K562 (cell line): ENCODE measurements around the gene MAGI1. TPM values are rescaled to one million over a fixed set of nuclear protein-coding genes. Genes with fewer than 3 reads are reported as not detected.

Experiments
- ARID4B ChIP-seq: sonication (generic); formaldehyde crosslinking; IDR thresholded peaks from 2 replicates; pipeline ENCODE4 v1.8.0; 2022; ENCODE audit warnings: mild to moderate bottlenecking, missing genetic modification reagents
- HMGN3 ChIP-seq: IDR thresholded peaks from 2 replicates; pipeline ENCODE4 v1.6.1; 2011; ENCODE audit warnings: borderline replicate concordance, low read depth, mild to moderate bottlenecking, mixed read lengths, low read length; ENCODE audit not compliant: insufficient read length; ENCODE audit errors: extremely low read depth
- MGA ChIP-seq: fragments of 450-650 bp; IDR thresholded peaks from 2 replicates; pipeline ENCODE4 v1.6.1; 2016; ENCODE audit warnings: mild to moderate bottlenecking, moderate library complexity
- RREB1 ChIP-seq: fragments of 250-450 bp; sonication (Bioruptor Pico); IDR thresholded peaks from 2 replicates; pipeline ENCODE4 v1.4.0; 2020
- ZBED1 ChIP-seq: IDR thresholded peaks from 2 replicates; pipeline ENCODE4 v1.6.1; 2014
- polyA plus RNA-seq, 8 experiments: library from polyadenylated mRNA; depleted of rRNA in 4 of 8; stranded (reverse) in 5 of 8; unstranded in 3 of 8; fragments of >200 nt; fragmentation: Nextera tagmentation in 2 of 8; fragmentation: Illumina TruSeq in 1 of 8; extraction: Ambion mirVana in 2 of 8; extraction: Trizol in 1 of 8; gene quantifications; 2 replicates each; pipeline versions ENCODE4 v1.2.1 to v1.2.3, GENCODE V29; 2011 to 2014; ENCODE audit warnings: inconsistent platforms in 1 of 8, missing spikeins in 1 of 8
- total RNA-seq, 7 experiments: library from RNA; depleted of rRNA in 6 of 7; stranded (reverse); fragments of >200 nt in 6 of 7; fragmentation: Illumina TruSeq in 2 of 7; extraction: Trizol in 2 of 7; gene quantifications; 2 replicates each; pipeline versions ENCODE4 v1.2.1 to v1.2.3, GENCODE V29; 2011 to 2021; ENCODE audit warnings: low replicate concordance in 1 of 7

Gene MAGI1
- total and polyA plus RNA-seq, 9 of the 15 experiments (the other 6 are each of a cell fraction or from before 2014, with no cell fraction given) = 7.8 to 59.4 (median 43.2) TPM

GRCh38 chr3:65749066-65749465 is 289.7 kb downstream of the MAGI1 start (continued):
- TF ChIP-seq MGA = no peak
- no peak for TF ChIP-seq HMGN3
- TF ChIP-seq ZBED1 = no peak
- TF ChIP-seq RREB1 (CRISPR knock-in tag) = no peak
- TF ChIP-seq ARID4B (CRISPR knock-in tag) = no peak
